ENCODE data around the gene TBC1D23.
A peak's percentile ranks its signal among the peaks of the same experiment; 100 is the strongest.

DNA sequence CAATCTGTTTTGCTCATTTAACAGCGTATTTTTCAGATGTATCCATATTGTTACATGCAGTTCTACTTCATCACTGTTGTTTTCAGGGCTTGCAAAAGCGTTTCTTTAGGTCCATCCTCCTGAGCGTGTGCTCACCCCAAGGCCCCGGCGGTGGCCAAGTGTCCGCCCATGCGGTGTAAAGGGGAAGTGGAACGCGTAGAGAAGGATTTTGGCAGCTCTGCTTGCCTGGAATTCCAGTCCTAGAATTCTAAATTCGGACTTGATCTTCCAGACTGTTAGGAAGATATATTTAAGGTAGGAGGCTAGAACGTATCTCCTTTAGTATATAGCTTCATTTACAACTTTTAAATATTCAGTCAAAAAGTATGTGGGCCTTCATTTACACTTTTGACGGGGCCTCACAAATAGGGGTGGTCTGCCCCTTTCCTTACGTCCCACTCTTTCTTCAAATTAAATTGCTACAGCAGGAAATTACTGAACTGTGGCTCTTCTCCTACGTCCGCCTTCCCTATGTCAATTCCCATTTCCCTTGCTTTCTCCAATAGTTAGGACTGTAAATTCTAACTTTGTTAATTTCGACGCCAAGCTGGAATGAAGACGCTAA is 609 bp upstream of the TBC1D23 start:
- TF ChIP-seq FOXA1 (IDR thresholded peaks at IDR 0.05) (no peak), RAD21 (IDR thresholded peaks at IDR 0.05) (peak in 1 of 2 donors; percentile 45), NR2F2 (IDR thresholded peaks at IDR 0.05) (no peak), JUND (IDR thresholded peaks at IDR 0.05) (no peak)
- TF ChIP-seq, protein P1, sequence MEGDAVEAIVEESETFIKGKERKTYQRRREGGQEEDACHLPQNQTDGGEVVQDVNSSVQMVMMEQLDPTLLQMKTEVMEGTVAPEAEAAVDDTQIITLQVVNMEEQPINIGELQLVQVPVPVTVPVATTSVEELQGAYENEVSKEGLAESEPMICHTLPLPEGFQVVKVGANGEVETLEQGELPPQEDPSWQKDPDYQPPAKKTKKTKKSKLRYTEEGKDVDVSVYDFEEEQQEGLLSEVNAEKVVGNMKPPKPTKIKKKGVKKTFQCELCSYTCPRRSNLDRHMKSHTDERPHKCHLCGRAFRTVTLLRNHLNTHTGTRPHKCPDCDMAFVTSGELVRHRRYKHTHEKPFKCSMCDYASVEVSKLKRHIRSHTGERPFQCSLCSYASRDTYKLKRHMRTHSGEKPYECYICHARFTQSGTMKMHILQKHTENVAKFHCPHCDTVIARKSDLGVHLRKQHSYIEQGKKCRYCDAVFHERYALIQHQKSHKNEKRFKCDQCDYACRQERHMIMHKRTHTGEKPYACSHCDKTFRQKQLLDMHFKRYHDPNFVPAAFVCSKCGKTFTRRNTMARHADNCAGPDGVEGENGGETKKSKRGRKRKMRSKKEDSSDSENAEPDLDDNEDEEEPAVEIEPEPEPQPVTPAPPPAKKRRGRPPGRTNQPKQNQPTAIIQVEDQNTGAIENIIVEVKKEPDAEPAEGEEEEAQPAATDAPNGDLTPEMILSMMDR (IDR thresholded peaks at IDR 0.05; ENCODE audit: low read depth, low read length, missing input control): peak; percentile 26
- TF ChIP-seq, protein P2, sequence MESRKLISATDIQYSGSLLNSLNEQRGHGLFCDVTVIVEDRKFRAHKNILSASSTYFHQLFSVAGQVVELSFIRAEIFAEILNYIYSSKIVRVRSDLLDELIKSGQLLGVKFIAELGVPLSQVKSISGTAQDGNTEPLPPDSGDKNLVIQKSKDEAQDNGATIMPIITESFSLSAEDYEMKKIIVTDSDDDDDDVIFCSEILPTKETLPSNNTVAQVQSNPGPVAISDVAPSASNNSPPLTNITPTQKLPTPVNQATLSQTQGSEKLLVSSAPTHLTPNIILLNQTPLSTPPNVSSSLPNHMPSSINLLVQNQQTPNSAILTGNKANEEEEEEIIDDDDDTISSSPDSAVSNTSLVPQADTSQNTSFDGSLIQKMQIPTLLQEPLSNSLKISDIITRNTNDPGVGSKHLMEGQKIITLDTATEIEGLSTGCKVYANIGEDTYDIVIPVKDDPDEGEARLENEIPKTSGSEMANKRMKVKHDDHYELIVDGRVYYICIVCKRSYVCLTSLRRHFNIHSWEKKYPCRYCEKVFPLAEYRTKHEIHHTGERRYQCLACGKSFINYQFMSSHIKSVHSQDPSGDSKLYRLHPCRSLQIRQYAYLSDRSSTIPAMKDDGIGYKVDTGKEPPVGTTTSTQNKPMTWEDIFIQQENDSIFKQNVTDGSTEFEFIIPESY (IDR thresholded peaks at IDR 0.05): no peak
- TF ChIP-seq, protein P3, sequence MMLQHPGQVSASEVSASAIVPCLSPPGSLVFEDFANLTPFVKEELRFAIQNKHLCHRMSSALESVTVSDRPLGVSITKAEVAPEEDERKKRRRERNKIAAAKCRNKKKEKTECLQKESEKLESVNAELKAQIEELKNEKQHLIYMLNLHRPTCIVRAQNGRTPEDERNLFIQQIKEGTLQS (IDR thresholded peaks at IDR 0.05): no peak

All from liver (tissue), 3 donors.